ENCODE results near the gene SPAG8.

GRCh38 chr9:35791297-35791921 lies 20.7 kb downstream of the SPAG8 start, which contains the start of gene NPR2:
- TF ChIP-seq CTCF (IDR thresholded peaks at IDR 0.05) = no peak
- TF ChIP-seq POLR2A (IDR thresholded peaks at IDR 0.05) = no peak

Measured in breast epithelium (tissue), 3 donors.